Measurements from ENCODE around the gene CHRDL2.

The CHRDL2 gene

GRCh38 chr11:74646954-74647353 is 84.3 kb downstream of the CHRDL2 start:
- TF ChIP-seq POLR2AphosphoS5 (IDR thresholded peaks at IDR 0.05; ENCODE audit: low read depth, low read length) (no peak), FOXP2 (optimal IDR thresholded peaks at IDR 0.05; ENCODE audit: borderline replicate concordance, extremely low read depth, extremely low read length, insufficient read depth) (no peak), TAF1 (IDR thresholded peaks at IDR 0.05; ENCODE audit: borderline replicate concordance, insufficient read depth, low read length) (no peak), SIN3A (IDR thresholded peaks at IDR 0.05; ENCODE audit: borderline replicate concordance, insufficient read depth, low read length) (no peak), REST (IDR thresholded peaks at IDR 0.05; ENCODE audit: insufficient read depth in 1 of 2, low read depth in 2 of 2, low read length in 2 of 2) (no peak)

Data from PFSK-1 (cell line).